SK-N-MC (cell line): Measurements from ENCODE around the gene MACROD2.

Experiments used
- EZH2 ChIP-seq: fragments of 200-600 bp; sonication (generic); IDR thresholded peaks from one replicate; pipeline ENCODE4 v1.6.1; 2017; ENCODE audit warnings: antibody characterized with exemption
- POLR2AphosphoS5 ChIP-seq: IDR thresholded peaks from 2 replicates; pipeline ENCODE4 v1.6.1; 2012; ENCODE audit warnings: mild to moderate bottlenecking, low read depth, low read length, borderline replicate concordance

DNA sequence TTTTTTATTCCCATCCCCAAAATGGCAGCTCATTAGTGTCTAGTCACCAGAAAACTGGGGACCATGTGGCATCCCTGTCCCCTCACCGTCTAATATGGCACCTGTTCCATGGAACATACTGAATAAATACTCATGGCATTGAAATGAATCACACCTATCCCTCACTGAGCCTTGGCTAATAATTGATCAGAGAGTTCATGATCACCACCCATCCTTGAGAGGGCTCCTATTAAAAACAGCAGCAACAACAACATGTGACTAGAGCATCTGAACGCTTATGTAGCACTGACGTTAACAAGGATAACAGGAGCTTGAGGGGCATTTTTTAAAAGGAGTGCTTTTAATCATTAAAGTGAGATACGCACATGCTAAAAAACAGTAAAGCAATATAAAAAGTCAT is 1453.7 kb downstream of the MACROD2 start:
- TF ChIP-seq POLR2AphosphoS5 (no peak), EZH2 (no peak)
